HG03460 (cell line): Measurements from ENCODE around the gene MIA.
"Not testable (repeated sequence)": the region's sequence is repeated elsewhere in the genome, so short reads cannot be mapped to it uniquely, and the experiment has no call there.

ENCODE experiments used
- ATAC-seq: cut with Tn5 transposase; IDR thresholded peaks from one replicate; pipeline ENCODE4 v1.9.1; 2021; ENCODE audit not compliant: unreplicated experiment

The MIA gene

DNA sequence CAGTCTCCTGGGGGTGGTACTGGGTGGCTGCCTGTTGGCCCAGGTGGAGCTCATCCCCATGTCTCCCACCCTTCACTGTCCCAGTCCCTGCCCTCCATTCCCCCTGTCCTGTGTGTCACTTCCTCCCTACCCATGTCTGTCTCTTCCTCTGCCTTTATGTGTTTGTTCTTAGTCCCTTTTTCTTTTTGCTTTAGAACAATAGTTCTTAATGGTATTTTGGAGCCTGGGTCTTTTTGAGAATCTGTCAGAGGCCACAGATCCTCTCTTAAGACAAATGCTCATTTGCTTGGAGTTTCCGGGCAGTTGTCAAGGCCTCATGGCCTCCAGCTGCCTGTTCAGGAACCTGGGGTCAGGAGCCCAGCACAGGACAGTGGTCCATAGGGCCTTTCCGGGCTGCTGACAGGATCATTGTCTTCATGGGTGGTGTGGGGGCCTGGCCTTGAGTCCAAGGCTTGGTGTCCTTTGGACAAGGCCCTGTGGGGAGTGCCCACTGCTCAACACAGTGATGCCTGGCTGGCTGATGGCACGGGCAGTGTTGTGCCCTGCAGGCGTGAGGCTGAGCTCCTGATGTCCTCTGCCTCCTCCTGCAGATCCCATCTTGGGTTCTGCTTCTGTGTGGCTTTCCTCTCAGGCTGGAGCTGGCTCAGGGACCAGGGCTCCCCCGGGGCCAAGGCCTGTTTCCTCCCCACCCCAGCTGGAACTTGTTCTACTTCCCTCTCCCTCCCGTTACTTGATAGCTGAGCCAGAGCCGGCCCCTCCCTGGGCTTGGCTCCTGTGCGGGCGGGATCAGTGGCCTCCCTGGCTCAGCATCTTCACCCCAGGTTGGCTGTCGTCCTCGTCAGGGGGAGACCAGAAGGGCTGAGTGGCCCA is 27.2 kb downstream of the MIA start:
- ATAC-seq, result no peak

GRCh38 chr19:40803170-40803856 is 28.0 kb downstream of the MIA start:
- ATAC-seq, result no peak

DNA sequence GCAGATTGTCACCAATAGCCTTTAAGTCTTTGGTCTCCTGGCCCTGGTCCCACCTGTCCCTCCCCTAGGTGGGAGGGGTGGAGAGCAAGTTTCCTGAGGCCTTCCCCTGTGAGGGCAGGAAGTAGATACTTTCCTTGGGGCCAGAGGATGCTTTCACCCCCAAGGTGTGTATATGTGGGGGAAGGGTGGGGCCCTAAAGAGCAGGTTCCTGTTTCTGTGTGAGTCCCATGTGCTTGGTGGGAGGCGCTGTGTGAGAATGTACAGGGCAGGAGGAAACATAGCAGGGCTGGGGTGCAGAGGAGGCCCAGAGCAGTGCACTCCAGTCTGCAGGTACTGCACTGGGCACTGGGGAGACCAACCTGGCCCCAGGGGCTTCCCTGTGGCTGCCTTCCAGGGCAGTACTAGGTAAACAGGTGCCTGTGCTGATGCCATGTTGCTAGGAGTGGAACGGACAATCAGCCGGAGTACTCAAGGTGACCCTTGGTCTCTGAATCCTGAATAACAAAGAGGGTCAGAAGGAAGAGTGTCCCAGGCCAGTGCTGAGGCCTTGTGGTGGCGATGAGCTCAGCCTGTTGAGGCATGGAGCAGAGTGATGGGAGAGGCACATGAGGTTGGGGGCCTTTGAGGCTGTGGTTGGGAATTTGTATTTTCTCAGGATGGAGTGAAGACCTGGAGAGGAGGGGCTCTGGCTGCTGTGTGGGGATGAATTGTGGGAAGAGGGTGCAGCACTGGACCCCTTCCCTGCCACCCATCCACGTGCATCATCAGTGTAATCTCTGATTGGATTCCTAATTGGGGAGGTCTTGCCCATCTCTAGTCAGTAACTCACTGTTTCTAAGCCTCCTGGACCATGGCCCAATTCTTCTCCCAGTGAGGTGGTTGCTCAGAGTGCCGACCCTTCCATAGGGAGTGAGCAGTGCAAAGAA is 28.8 kb downstream of the MIA start:
- no peak for ATAC-seq

DNA sequence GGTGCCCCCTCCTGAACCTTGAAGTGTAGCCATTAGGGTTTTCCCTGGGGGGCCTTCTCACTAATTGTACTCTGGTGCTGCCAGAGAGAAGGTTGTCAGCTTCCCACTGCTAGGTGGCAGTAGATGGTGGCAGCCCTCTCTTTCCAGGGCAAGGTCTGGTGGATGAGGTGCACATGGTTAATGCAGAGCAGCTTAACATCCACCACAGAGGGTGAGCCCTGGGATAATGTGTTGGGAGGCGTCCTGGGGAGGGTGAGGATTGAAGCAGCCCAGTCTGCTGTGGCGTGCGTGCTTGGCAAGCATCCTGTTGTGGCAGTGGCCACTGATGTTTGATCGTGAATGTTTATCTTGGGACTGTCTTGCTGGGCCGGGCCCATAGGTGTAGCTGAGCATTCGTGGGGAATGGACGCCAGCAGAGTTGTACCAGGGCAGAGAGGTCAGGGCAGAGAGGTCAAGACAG is 29.5 kb downstream of the MIA start:
- ATAC-seq, result no peak

DNA sequence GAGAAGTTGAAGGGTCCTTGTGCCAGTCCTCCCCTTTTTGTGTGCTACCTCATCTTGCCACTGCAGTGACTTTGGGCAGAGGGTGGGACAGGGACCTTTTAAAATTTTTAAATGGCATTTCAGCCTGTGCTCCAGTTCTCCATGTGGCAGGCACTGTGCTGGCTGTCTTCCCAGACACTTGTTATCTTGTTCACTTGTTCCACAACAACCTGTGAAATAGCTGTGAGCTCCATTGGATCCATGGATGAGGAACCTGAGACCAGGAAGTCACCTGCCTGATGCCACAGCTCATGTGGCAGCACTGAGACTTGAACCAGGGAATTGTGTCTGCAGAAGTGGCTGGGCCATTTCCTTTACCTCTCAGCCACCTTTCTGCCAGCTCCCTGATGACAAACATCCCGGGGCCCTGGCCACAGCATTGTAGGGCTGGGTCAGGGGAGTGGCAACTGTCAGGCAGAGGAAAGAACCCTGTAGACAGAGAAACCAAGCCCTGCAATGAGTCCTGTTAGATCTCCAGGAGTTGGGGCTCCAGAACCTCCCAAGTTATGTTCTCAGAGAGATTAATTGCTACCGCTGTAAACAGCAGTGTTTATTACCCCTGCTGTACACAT is 30.0 kb downstream of the MIA start:
- ATAC-seq, result no peak

- no peak for ATAC-seq
Measured at GRCh38 chr19:40806423-40807146, 31.3 kb downstream of the MIA start.

- ATAC-seq, result no peak
Measured at GRCh38 chr19:40807147-40808020, 32.1 kb downstream of the MIA start.

- ATAC-seq, result no peak
Measured at GRCh38 chr19:40808021-40808325, 32.7 kb downstream of the MIA start.

DNA sequence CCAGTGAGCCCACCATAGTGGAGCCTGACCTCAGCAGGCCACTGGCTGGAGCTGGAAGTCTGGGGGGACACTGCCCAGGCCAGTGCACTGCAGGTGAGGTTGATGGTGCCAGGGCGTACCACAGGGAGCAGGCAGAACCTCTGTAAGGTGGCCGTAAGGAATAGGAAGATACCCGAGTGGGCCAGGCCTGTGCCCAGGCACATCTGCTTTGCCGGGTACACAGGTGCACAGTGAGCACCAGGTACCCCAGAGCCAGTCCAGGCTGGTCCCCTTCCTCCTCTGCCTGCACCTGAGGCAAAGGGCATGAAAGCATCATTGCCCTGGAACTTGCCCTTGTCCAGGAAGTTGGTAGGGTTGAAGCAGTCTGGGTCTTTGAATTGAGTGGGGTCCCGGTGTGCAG is 33.2 kb downstream of the MIA start:
- no peak for ATAC-seq

GRCh38 chr19:40809358-40810086 is 34.2 kb downstream of the MIA start:
- ATAC-seq, result no peak

DNA sequence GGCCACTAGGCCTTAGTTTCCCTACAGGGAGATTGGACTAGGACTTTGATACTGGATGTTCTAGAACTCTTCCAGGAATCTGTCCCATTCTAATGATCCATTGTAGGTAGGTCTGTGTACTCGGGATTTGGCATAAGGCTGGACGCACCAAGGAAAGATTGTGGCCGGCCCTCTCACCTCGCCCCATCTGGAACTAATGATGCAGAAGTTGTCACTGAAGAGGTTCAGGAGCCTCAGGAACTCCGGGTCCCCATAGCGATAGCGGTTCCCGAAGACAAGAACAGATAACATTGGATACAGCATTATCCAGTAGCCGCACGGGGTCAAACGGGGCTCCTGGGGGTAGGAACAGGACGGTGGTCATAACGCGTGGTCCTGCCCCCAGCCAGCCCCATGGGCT is 34.8 kb downstream of the MIA start:
- ATAC-seq, result no peak

DNA sequence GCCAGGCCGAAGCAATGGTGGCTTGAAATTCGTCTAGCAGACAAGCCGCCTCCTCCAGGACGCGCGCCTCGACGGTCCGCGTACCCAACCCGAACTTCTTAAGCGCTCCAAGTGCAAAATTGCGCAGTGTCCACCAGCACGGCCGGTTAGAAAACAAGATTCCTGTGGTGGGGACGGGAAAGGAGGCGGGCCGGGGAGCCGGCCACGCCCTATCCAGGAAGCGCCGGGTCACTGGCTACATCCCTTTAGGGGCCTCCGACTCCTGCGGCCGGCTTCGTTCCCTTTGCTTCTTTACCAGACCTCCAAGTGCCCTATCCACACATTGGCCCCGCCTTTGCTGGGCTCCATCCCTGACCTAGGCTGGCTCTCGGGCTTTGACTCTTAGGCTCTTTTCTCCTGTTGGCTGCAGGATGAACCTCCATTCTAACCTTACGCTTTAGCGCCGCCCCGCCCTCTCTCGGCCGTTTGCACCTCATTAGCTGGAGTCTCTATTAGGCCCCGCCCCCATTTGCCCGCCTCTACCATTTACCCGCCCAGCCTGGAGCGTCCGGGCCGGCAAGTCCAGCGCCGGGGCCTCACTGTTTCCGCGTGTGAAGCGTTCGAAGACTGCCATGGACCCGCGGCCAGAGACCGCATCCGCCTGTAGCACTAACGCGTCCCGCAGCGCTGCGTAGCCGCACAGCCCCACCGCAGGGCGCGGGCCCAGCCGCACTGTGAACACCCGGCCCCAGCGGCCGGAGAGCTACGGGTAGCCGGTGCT is 35.5 kb downstream of the MIA start:
- not testable (repeated sequence) for ATAC-seq

DNA sequence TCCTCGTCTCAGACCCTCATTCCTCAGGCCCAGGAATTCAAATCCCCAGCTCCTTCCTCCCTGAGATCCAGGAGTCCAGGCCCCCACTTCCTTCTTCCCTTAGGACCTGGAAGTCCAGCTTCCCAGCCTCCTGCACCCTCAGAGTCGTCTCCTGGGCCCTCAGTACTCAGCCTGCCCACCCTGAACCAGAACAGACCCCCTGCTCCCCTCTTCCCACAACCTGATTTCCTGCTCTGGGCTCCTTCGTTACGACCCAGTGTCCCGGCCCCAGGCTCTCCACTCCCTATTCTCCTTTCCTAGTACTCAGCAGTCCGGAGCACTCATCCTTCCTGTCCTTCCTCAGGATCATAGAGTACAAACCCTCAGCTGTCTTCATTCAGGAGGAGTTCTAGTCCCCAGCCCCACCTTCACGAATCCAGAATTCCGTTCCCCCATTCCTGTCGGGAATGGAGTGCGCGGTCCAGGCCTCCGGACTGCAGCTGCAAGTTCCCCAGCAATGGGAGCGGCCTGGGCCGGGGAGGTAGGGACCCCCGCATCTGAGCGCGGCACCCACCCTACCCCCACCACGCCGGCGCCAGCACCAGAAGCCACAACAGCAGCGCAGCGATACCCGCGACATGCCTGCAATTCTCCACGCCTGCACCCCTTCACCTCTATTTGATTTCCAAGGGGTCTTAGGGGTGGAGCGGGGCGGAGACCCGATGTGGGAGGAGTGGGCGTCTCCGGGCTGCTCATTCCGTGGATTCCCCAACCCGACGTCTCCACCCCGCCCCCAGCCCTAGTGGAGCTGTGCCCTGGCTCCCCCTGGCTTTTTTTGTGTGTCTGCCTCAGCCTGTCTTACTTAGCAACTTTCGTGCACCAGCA is 36.4 kb downstream of the MIA start:
- ATAC-seq, result no peak

DNA sequence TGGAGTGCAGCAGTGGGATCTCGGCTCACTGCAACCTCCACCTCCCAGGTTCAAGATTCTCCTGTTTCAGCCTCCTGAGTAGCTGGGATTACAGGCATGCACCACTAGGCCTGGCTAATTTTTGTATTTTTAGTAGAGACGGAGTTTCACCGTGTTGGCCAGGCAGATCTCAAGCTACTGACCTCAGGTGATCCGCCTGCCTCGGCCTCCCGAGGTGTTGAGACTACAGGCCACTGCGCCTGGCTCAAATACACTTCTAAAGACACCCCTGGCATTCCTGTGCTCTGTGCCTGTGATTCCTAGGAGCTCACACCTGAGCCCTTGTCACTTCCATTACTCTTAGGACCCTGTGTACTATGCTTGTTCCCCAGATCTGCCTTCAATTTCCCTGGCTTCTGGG is 37.2 kb downstream of the MIA start:
- ATAC-seq, result not testable (repeated sequence)

DNA sequence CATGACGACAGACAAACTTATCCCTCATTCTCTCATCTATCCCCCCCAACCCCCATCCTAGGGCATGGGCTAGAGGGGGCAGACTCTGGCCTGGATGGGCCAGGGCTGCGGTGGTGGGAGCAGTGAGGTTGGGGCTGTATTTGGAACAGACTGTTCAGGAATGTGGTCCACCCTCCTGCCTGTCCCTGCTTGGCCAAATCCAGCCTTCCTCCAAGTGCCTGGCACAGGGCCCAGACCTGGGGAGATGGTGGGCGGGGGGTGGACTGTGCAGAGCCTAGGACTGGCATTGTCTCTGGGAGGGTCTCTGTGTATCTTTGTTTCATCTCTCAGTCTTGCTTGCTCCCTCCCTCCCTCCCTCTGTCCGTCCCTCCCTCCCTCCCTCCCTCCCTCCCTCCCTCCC is 37.9 kb downstream of the MIA start:
- ATAC-seq, result no peak

DNA sequence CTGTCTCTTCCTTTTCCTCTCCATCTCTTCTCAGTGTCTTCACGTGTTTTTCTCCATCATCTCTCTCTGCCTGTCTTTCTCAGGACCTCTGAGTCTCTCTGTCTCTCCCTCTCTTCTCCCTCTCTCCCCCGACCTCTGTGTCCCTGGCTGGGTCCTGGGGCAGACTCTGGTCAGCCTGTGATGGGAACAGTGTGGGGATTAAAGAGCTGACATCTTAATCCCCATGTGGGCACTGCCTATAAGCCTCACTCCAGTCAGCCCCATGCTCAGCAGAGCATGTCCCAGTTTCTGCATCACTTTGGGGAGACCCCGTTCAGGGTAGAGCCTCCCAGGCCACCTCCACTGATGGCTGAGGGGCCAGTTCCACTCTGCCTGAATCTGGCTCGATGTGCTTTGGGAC is 39.9 kb downstream of the MIA start:
- no peak for ATAC-seq
